Retinal pigment epithelial cell (primary cell): ENCODE measurements around the gene PRPH.
"Not testable (repeated sequence)": the region's sequence is repeated elsewhere in the genome, so short reads cannot be mapped to it uniquely, and the experiment has no call there.

Experiments used
- DNase-seq: peaks from one replicate; pipeline ENCODE4 v3.0.0-alpha.2; 2010; ENCODE audit warnings: low read depth
- H3K4me3 ChIP-seq: 2 replicates; pipeline ENCODE4 v1.5.1; 2011; ENCODE audit warnings: mild to moderate bottlenecking, low read length, control low read depth, moderate library complexity
- TF ChIP-seq, protein P1 (sequence below): conservative IDR thresholded peaks from 2 replicates; pipeline ENCODE4 v1.5.1; 2011; ENCODE audit warnings: low read depth, low read length, control low read depth, inconsistent platforms

The PRPH gene

DNA sequence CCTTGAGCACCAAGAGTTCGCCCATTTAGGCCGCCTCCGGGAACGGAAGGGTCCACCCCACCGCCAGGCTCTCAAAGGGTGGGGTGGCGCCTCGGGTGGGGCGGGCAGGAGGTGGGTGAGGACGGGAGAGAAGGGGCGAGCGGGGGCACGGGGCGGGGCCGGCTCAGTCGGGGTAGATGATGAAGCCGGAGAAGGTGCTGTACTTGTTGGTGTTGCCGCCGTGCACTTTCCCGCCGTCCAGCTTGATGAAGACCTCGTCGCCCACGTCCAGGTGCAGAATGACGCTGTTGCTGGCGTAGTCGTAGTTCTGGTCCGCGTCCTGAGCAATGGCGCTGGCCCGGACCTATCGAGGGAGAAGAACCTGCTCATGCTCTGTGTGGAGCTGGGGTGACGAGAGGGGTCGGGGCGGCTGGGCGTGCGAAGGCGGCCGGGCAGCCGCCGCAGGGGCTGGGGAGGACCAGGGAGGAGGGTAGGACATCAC, 38.0 kb downstream of the PRPH start:
- H3K4me3 ChIP-seq = peak overlapping the region; percentile 4
- TF ChIP-seq, protein P1, sequence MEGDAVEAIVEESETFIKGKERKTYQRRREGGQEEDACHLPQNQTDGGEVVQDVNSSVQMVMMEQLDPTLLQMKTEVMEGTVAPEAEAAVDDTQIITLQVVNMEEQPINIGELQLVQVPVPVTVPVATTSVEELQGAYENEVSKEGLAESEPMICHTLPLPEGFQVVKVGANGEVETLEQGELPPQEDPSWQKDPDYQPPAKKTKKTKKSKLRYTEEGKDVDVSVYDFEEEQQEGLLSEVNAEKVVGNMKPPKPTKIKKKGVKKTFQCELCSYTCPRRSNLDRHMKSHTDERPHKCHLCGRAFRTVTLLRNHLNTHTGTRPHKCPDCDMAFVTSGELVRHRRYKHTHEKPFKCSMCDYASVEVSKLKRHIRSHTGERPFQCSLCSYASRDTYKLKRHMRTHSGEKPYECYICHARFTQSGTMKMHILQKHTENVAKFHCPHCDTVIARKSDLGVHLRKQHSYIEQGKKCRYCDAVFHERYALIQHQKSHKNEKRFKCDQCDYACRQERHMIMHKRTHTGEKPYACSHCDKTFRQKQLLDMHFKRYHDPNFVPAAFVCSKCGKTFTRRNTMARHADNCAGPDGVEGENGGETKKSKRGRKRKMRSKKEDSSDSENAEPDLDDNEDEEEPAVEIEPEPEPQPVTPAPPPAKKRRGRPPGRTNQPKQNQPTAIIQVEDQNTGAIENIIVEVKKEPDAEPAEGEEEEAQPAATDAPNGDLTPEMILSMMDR = no peak

DNA sequence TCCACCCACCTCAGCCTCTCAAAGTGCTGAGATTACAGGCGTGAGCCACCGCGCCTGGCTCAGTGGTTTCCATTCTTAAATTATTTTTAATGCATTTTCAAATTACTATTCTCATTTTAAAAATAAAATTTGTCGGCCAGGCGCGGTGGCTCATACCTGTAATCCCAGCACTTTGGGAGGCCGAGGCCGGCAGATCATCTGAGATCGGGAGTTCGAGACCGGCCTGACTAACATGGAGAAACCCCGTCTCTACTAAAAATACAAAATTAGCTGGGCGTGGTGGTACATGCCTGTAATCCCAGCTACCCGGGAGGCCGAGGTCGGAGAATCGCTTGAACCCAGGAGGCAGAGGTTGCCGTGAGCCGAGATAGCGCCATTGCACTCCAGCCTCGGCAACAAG, 38.8 kb downstream of the PRPH start:
- DNase-seq = not testable (repeated sequence)

More for the DNA sequence above, 38.0 kb downstream of the PRPH start:
- DNase-seq = no peak

DNA sequence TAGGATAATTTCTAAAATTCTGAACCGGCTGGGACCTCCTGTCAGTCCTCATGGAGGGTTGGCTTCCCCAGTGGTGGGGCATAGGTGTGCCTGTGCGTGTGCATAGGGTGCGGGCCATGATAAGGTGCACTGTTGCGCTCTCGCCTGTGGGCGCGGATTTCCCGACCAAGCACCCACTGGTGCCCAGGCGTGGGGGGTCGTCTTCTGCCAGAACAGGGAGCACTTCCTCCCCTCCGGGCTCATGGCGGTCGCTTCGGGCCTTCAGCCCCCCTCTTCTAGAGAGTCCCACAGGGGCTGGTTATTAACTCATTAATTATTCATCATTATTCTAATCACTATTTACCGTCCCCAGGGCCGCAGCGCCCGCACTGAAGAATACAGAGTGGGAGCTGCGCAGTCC, 39.3 kb downstream of the PRPH start:
- no peak for DNase-seq
- no peak overlapping the region for H3K4me3 ChIP-seq
- TF ChIP-seq, protein P1 = no peak

More for the DNA sequence above, 38.8 kb downstream of the PRPH start:
- not testable (repeated sequence) for H3K4me3 ChIP-seq

DNA sequence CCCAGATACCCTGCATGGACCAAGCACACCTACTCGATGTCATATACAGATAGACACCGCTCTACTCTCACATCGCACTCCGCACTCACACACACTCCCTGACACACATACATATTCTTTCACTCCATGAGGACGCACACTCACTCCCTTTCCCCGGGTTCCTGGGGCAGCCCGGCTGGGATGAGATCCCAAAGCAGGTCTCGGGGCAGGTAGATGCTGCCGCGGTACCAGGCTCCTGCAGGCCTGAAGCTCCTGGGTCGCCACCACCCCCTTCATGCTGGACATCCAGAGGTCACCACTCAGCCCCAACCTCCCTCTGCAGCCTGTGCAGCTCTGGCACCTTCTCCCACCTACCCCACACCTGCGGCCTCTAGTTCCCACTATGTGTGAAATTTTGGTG, 39.7 kb downstream of the PRPH start:
- DNase-seq = no peak
- no peak overlapping the region for H3K4me3 ChIP-seq
- TF ChIP-seq, protein P1 = no peak

DNA sequence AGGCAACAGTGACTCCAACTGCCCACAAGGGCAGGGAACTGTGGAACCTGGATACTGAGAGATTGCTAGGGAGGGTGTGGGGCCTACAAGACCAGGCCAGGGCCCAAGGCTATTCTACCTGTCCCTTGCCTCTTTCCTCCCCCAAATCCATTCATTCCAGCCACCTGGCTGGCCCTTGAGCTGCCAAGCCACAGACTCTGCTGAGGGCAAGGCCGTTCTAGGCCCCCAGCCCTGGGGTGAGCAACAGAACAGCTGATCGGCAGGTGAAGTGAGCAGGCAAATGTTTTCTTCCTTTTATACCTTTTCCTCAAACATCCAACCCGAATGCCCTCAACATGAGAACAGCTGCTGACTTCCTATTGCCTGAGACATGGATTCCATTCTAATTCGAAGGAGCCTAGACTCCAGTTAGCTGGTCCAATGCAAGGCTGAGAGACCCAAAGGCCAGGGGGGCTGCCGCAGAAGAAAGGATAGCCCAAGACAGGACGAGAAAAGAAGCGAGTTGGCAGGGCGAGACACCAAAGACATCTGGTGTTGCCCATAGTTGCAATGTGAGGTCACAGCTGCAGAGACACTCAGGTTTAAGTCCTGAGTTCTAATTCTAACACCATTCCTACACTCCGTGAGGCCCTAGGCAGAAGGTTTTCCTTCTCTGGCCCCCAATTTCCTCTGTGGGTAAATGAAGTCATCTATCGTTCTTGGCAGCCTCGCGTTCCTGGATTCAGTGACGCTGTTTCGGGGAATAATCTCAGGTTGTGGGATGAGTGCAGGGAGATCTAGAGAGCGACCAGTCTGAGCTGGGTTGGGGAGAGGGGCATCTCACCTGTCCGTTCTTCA, 40.4 kb downstream of the PRPH start:
- TF ChIP-seq, protein P1 = no peak
- no peak for DNase-seq
- no peak overlapping the region for H3K4me3 ChIP-seq

DNA sequence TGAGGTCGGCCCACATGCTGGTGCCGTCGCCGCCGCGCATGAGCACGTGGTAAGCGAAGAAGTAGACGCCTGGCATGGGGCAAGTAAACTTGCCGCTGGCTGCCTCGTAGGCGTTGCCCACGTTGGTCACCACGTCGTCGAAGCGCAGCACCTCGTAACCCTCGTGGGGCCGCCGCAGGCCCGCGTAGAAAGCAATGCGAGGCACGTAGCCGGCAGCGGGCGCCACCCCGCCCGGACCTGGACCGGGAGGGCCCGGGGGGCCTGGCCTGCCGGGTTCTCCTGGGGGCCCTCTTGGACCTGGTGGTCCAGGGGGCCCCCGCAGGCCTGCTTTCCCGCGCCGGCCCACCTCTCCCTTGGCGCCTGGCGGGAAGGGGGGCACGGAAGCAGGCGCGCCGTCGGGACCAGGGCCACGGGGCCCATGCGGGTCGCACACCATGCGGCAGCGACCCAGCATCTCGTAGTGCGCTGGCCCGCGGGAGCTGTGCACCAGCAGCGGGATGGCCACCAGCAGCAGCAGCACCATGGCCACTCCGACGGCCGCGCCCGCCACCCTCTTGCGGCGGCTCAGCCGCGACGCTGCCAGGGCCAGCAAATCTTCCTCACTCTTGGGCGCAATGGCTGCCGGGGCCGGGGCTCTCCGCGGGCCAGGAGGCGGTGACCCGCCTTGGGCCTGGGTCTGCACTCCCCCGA, 41.2 kb downstream of the PRPH start:
- TF ChIP-seq, protein P1 = no peak
- H3K4me3 ChIP-seq = no peak overlapping the region
- DNase-seq = no peak

DNA sequence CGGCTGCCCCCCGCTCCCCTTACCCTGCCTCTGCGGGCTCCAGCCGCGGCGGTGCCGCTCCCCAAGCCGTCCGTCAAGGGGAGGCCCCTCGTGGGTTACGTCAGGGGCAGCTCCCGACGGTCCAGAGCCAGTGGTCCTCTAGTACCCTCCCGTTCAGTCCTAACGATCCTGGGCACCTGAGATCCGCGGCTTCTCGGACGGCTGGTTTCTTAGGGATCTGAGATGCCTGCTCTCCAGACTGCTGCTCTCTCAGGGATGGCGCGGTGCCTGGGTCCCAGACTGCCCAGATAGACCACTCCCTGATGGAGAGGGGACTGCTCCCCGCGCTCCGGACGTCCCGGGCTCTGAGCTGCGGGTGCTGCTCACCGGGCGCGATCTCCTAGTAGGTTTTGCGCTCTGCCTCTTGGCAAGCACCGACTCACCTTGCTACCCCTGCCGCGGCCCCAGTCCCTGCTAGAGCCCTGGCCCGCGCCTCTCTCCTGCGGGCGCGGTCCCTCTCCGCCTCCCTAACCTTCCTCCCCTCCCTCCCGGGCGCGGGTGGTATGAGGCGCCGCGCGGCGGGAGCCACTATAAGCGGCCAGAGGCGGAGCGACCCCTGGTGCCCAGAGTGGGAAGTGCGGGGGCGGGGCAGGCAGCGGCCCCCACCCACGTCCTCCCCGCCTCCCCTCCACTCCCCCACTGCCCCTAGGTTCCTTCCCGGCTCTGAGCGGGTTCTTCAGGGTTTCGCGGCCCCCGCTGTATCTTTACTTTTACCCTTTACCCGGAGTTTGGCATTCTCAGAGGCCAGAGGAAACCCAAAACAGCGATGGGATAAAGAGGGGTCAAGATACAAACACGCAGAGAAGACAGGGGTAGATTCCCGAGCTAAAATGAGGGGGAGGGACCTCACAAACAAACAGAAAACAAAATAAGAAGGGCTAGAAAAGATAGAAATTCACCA, 42.0 kb downstream of the PRPH start, which contains the start of gene C1QL4:
Gene C1QL4, minus strand, starts transcription at position 544 of the 940 bp plus-strand sequence. CDS start 711 bp downstream, outside the sequence.
- peak within 1 kb of the TSS; percentile 31 for H3K4me3 ChIP-seq
- DNase-seq = no peak
- TF ChIP-seq, protein P1 = peak; percentile 85
